Measurements from ENCODE around the gene ICAM1.

DNA sequence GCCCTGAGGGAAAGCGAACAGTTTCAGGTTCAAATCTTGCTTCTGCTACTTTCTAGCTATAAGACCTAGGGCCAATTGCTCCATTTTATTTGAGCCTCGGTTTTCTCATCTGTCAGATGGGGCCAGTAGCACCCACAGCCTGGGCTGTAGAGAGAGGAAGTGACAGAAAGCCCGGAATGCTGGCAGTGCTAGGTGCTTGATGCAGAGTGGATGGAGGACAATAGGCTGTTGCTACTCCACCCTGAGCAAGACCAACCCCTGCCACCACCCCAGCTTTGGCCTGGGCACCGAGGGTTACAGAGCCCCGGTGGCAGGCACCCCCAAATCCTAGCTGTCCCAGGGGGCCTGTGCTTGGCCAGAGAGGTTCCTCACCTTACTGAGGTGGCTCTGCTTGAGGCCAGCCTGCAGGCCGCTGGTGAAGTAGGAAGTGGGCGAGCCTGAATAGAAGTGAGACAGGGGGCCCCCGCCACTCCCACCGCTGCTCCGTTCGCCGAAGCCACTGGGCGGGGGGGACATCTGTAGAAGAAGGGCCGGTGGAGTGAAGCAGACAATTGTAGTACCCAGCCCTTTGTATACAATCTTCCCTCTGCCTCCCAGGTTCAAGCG is 47.0 kb downstream of the ICAM1 start:
- TF ChIP-seq, protein P1, sequence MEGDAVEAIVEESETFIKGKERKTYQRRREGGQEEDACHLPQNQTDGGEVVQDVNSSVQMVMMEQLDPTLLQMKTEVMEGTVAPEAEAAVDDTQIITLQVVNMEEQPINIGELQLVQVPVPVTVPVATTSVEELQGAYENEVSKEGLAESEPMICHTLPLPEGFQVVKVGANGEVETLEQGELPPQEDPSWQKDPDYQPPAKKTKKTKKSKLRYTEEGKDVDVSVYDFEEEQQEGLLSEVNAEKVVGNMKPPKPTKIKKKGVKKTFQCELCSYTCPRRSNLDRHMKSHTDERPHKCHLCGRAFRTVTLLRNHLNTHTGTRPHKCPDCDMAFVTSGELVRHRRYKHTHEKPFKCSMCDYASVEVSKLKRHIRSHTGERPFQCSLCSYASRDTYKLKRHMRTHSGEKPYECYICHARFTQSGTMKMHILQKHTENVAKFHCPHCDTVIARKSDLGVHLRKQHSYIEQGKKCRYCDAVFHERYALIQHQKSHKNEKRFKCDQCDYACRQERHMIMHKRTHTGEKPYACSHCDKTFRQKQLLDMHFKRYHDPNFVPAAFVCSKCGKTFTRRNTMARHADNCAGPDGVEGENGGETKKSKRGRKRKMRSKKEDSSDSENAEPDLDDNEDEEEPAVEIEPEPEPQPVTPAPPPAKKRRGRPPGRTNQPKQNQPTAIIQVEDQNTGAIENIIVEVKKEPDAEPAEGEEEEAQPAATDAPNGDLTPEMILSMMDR (IDR thresholded peaks at IDR 0.05), result no peak
- TF ChIP-seq POLR2A (IDR thresholded peaks at IDR 0.05), result no peak

Measured in heart left ventricle (tissue), 13 donors.